GM19043 (cell line): Measurements from ENCODE around the gene LIPI.
A peak's percentile ranks its signal among the peaks of the same experiment; 100 is the strongest.
"Not testable (repeated sequence)": the region's sequence is repeated elsewhere in the genome, so short reads cannot be mapped to it uniquely, and the experiment has no call there.

Source experiments
- ATAC-seq: cut with Tn5 transposase; IDR thresholded peaks from one replicate; pipeline ENCODE4 v1.9.1; 2021; ENCODE audit warnings: low read depth; ENCODE audit not compliant: unreplicated experiment

The LIPI gene

GRCh38 chr21:14120091-14120734 lies 90.5 kb downstream of the LIPI start:
- ATAC-seq = no peak

GRCh38 chr21:14119038-14119437 lies 91.7 kb downstream of the LIPI start:
- no peak for ATAC-seq

- ATAC-seq = peak; percentile 76
These were observed 94.7 kb downstream of the LIPI start for GRCh38 chr21:14116080-14116481.

- ATAC-seq = no peak
These were observed 95.1 kb downstream of the LIPI start for GRCh38 chr21:14115646-14116045.

- no peak for ATAC-seq
These were observed 96.5 kb downstream of the LIPI start for GRCh38 chr21:14114251-14114650.

GRCh38 chr21:14104564-14104963 lies 106.2 kb downstream of the LIPI start:
- ATAC-seq = not testable (repeated sequence)

GRCh38 chr21:14099570-14099969 lies 111.2 kb downstream of the LIPI start:
- ATAC-seq = no peak

GRCh38 chr21:14097881-14098499 lies 112.8 kb downstream of the LIPI start:
- no peak for ATAC-seq

- no peak for ATAC-seq
These were observed 114.2 kb downstream of the LIPI start for GRCh38 chr21:14096577-14096976.

- no peak for ATAC-seq
These were observed 114.6 kb downstream of the LIPI start for GRCh38 chr21:14096172-14096571.

GRCh38 chr21:14095056-14095455 lies 115.7 kb downstream of the LIPI start:
- no peak for ATAC-seq

GRCh38 chr21:14092834-14093560 lies 117.8 kb downstream of the LIPI start:
- ATAC-seq = no peak

GRCh38 chr21:14090184-14090583 lies 120.6 kb downstream of the LIPI start:
- ATAC-seq = not testable (repeated sequence)

- ATAC-seq = no peak
These were observed 122.4 kb downstream of the LIPI start for GRCh38 chr21:14088391-14088790.

GRCh38 chr21:14086553-14086952 lies 124.2 kb downstream of the LIPI start:
- ATAC-seq = no peak

- no peak for ATAC-seq
These were observed 126.1 kb downstream of the LIPI start for GRCh38 chr21:14084701-14085100.

GRCh38 chr21:14084068-14084501 lies 126.7 kb downstream of the LIPI start:
- ATAC-seq = no peak

- no peak for ATAC-seq
These were observed 130.0 kb downstream of the LIPI start for GRCh38 chr21:14080764-14081096.

GRCh38 chr21:14080040-14080763 lies 130.6 kb downstream of the LIPI start:
- no peak for ATAC-seq

GRCh38 chr21:14078746-14079375 lies 131.9 kb downstream of the LIPI start:
- ATAC-seq = no peak
